NCI-H1417 (cell line): ENCODE data around the gene ASXL2.
"Not testable (repeated sequence)": the region's sequence is repeated elsewhere in the genome, so short reads cannot be mapped to it uniquely, and the experiment has no call there.

ENCODE experiments used
- DNase-seq, 3 experiments: peaks; one replicate each; lab custom pipeline; 2025; lab: John Stamatoyannopoulos, UW

ASXL2 gene

GRCh38 chr2:25878361-25879132 is at the start of gene ASXL2:
Gene ASXL2 (minus strand): TSS chr2:25878487. CDS start chr2:25878222, 265 bp downstream.
- peak; percentile 99 for DNase-seq

GRCh38 chr2:25926984-25927756 is 48.9 kb upstream of the ASXL2 start:
- DNase-seq, result no peak

GRCh38 chr2:25922501-25922900 is 44.2 kb upstream of the ASXL2 start:
- no peak for DNase-seq

GRCh38 chr2:25920786-25921415 is 42.6 kb upstream of the ASXL2 start:
- DNase-seq, result no peak

- no peak for DNase-seq
Observed at GRCh38 chr2:25920336-25920735, 42.0 kb upstream of the ASXL2 start.

- no peak for DNase-seq
Observed at GRCh38 chr2:25917832-25918231, 39.5 kb upstream of the ASXL2 start.

GRCh38 chr2:25917411-25917810 is 39.1 kb upstream of the ASXL2 start:
- DNase-seq, result not testable (repeated sequence)

GRCh38 chr2:25915944-25916772 is 37.9 kb upstream of the ASXL2 start:
- not testable (repeated sequence) for DNase-seq

- DNase-seq, result not testable (repeated sequence)
Observed at GRCh38 chr2:25915411-25915810, 37.1 kb upstream of the ASXL2 start.

- not testable (repeated sequence) for DNase-seq
Observed at GRCh38 chr2:25913696-25913973, 35.3 kb upstream of the ASXL2 start.

- DNase-seq, result peak in 2 of 3 experiments; percentile 37 to 65
Observed at GRCh38 chr2:25912851-25913695, 34.8 kb upstream of the ASXL2 start.

GRCh38 chr2:25909574-25909973 is 31.3 kb upstream of the ASXL2 start:
- DNase-seq, result not testable (repeated sequence)

GRCh38 chr2:25905126-25905525 is 26.8 kb upstream of the ASXL2 start:
- DNase-seq, result no peak

GRCh38 chr2:25903216-25903776 is 25.0 kb upstream of the ASXL2 start:
- DNase-seq, result no peak

GRCh38 chr2:25899404-25899970 is 21.2 kb upstream of the ASXL2 start:
- no peak for DNase-seq

- DNase-seq, result no peak
Observed at GRCh38 chr2:25897506-25897905, 19.2 kb upstream of the ASXL2 start.

- not testable (repeated sequence) for DNase-seq
Observed at GRCh38 chr2:25896308-25896707, 18.0 kb upstream of the ASXL2 start.

- DNase-seq, result no peak
Observed at GRCh38 chr2:25895610-25896009, 17.3 kb upstream of the ASXL2 start.

GRCh38 chr2:25895018-25895417 is 16.7 kb upstream of the ASXL2 start:
- DNase-seq, result no peak

- DNase-seq, result no peak
Observed at GRCh38 chr2:25894135-25894830, 16.0 kb upstream of the ASXL2 start.
